DND-41 (cell line): ENCODE data around the gene JPH3.

Experiments used
- ATAC-seq: fragments of 200-7000 bp; cut with Tn5 transposase; 3 replicates; pipeline ENCODE4 v1.9.1; 2021; ENCODE audit warnings: low read depth; ENCODE audit not compliant: insufficient read depth
- DNase-seq: peaks from one replicate; pipeline ENCODE4 v3.0.0-alpha.2; 2020
- H2AFZ ChIP-seq: 2 replicates; pipeline ENCODE4 v1.6.0; 2012; ENCODE audit warnings: low read depth, low read length
- H3K27ac ChIP-seq: 2 replicates; pipeline ENCODE4 v1.5.1; 2012; ENCODE audit warnings: low read length, inconsistent platforms
- H3K27me3 ChIP-seq: fragments of 200-600 bp; sonication (generic); 2 replicates; pipeline ENCODE4 v1.6.0; 2012; ENCODE audit warnings: low read length, mild to moderate bottlenecking, inconsistent platforms; ENCODE audit not compliant: insufficient read depth, poor library complexity
- H3K36me3 ChIP-seq: 2 replicates; pipeline ENCODE4 v1.5.1; 2012; ENCODE audit warnings: low read length, inconsistent platforms; ENCODE audit not compliant: insufficient read depth
- H3K4me1 ChIP-seq: 2 replicates; pipeline ENCODE4 v1.5.1; 2012; ENCODE audit warnings: mild to moderate bottlenecking, low read length; ENCODE audit not compliant: insufficient read depth
- H3K4me2 ChIP-seq: 2 replicates; pipeline ENCODE4 v1.6.0; 2012; ENCODE audit warnings: mild to moderate bottlenecking, moderate library complexity, low read length, inconsistent platforms; ENCODE audit not compliant: insufficient read depth
- H3K4me3 ChIP-seq, 2 experiments: fragments of 200-600 bp in 1 of 2; shearing (Covaris generic) in 1 of 2; 2 replicates each; pipeline ENCODE4 v1.5.1; 2012 to 2016; ENCODE audit warnings: inconsistent platforms in 2 of 2, low read length in 2 of 2, mild to moderate bottlenecking in 2 of 2, low read depth in 1 of 2, moderate library complexity in 1 of 2
- H3K79me2 ChIP-seq: 2 replicates; pipeline ENCODE4 v1.6.0; 2012; ENCODE audit warnings: low read length, inconsistent platforms; ENCODE audit not compliant: insufficient read depth
- H3K9ac ChIP-seq: 2 replicates; pipeline ENCODE4 v1.6.0; 2012; ENCODE audit warnings: low read depth, mild to moderate bottlenecking, inconsistent platforms, low read length, moderate library complexity
- H3K9me3 ChIP-seq: 2 replicates; pipeline ENCODE4 v1.5.1; 2012; ENCODE audit warnings: low read length, moderate library complexity, mild to moderate bottlenecking, inconsistent platforms; ENCODE audit not compliant: insufficient read depth, severe bottlenecking
- H4K20me1 ChIP-seq: 2 replicates; pipeline ENCODE4 v1.6.0; 2012; ENCODE audit warnings: low read length; ENCODE audit not compliant: insufficient read depth
- EZH2 ChIP-seq: IDR thresholded peaks from 3 replicates; pipeline ENCODE4 v1.6.1; 2012; ENCODE audit warnings: borderline replicate concordance, low read depth, mild to moderate bottlenecking, moderate library complexity, low read length, inconsistent platforms; ENCODE audit not compliant: severe bottlenecking
- TF ChIP-seq, protein P1 (sequence below): IDR thresholded peaks from 2 replicates; pipeline ENCODE4 v1.5.1; 2012; ENCODE audit warnings: borderline replicate concordance, low read length, moderate library complexity, mild to moderate bottlenecking; ENCODE audit not compliant: poor library complexity, severe bottlenecking; ENCODE audit errors: extremely low read depth

Gene JPH3

DNA sequence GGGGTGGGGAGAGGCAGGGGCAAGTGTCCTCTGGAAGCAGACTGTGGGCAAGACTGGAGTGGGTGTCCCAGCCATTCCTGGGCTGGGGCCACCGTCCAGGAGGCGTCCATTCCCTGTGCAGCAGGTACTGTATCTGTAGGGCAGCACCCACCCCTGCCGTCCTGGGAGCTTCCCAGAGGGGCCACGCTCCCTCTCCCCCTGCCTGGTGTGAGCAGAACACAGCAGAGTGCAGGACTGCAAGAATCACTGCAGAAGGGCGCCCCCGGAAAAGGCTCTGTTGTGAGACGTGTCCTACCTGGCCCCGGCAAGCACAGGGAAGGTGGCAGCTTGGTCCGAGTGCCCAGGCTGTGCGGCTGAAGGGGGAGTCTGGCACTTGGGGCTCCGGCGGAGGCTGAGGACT is 93.2 kb downstream of the JPH3 start:
- no peak for DNase-seq
- no peak overlapping the region for H3K27ac ChIP-seq
- no peaks in the 10 kb centered on the region for H3K79me2 ChIP-seq
- peaks cover 55% of the 10 kb centered on the region for H3K36me3 ChIP-seq
- TF ChIP-seq, protein P1, sequence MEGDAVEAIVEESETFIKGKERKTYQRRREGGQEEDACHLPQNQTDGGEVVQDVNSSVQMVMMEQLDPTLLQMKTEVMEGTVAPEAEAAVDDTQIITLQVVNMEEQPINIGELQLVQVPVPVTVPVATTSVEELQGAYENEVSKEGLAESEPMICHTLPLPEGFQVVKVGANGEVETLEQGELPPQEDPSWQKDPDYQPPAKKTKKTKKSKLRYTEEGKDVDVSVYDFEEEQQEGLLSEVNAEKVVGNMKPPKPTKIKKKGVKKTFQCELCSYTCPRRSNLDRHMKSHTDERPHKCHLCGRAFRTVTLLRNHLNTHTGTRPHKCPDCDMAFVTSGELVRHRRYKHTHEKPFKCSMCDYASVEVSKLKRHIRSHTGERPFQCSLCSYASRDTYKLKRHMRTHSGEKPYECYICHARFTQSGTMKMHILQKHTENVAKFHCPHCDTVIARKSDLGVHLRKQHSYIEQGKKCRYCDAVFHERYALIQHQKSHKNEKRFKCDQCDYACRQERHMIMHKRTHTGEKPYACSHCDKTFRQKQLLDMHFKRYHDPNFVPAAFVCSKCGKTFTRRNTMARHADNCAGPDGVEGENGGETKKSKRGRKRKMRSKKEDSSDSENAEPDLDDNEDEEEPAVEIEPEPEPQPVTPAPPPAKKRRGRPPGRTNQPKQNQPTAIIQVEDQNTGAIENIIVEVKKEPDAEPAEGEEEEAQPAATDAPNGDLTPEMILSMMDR: no peak
- no peak for TF ChIP-seq EZH2
- H3K9me3 ChIP-seq: no peaks in the 10 kb centered on the region
- no peak overlapping the region for H3K9ac ChIP-seq
- H3K4me3 ChIP-seq: no peak overlapping the region
- H3K4me2 ChIP-seq: no peak overlapping the region
- H4K20me1 ChIP-seq: peaks cover 28% of the 10 kb centered on the region
- H2AFZ ChIP-seq: no peak overlapping the region
- no peaks in the 10 kb centered on the region for H3K4me1 ChIP-seq
- no peak for ATAC-seq
- H3K27me3 ChIP-seq: no peaks in the 10 kb centered on the region

DNA sequence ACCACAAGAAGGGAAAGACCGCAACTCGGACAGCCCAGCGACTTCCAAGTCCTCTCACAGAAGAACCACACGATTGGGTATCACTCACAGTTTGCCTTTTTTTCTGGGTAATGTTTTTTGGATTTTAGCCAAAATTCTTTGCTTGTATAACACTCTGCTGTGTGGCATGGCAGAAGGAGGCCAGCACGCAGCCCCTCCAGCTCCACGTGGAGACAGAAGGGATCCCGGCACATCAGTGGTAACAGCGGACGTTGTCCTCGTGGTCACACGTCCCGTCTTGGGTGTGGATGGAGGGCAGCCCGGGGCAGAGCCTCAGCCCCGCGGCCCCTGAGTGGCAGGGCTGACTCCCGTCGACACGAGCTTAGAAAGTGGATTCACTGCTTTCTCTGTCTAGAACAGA is 94.4 kb downstream of the JPH3 start:
- H3K9ac ChIP-seq: no peak overlapping the region
- no peak overlapping the region for H3K27ac ChIP-seq
- H3K79me2 ChIP-seq: no peaks in the 10 kb centered on the region
- no peak overlapping the region for H3K4me2 ChIP-seq
- TF ChIP-seq, protein P1: no peak
- no peak for TF ChIP-seq EZH2
- no peak for DNase-seq
- H3K4me3 ChIP-seq: no peak overlapping the region
- ATAC-seq: no peak
- no peaks in the 10 kb centered on the region for H3K9me3 ChIP-seq
- H3K36me3 ChIP-seq: peaks cover 67% of the 10 kb centered on the region
- H4K20me1 ChIP-seq: peaks cover 39% of the 10 kb centered on the region
- H3K27me3 ChIP-seq: no peaks in the 10 kb centered on the region
- no peaks in the 10 kb centered on the region for H3K4me1 ChIP-seq
- no peak overlapping the region for H2AFZ ChIP-seq

DNA sequence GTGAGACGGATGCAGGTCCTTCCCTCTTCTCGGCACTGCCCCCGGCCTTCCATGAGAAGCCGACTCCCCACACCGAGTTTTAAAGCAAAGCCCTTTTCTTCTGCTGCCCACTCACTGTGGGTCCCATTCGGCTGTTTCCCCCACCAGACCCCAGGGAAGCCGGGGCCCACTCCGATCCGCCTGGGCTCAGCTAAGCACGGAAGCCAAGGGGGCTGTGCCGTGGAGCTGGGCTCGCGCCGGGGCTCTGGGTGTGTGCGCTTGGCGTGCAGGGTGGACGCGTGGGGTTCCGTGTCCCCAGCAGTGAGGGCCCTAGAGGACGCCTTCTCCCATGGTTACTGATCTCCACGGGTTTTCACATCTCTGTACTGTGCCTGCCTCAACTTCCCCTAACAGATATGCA is 94.9 kb downstream of the JPH3 start:
- TF ChIP-seq EZH2: no peak
- TF ChIP-seq, protein P1: no peak
- Histone ChIP-seq H3K9me3 (no peaks in the 10 kb centered on the region), H4K20me1 (peaks cover 41% of the 10 kb centered on the region), H3K36me3 (peaks cover 72% of the 10 kb centered on the region), H3K4me3 (no peak overlapping the region), H3K27ac (no peak overlapping the region), H3K4me2 (no peak overlapping the region), H2AFZ (no peak overlapping the region), H3K9ac (no peak overlapping the region), H3K27me3 (no peaks in the 10 kb centered on the region), H3K4me1 (no peaks in the 10 kb centered on the region), H3K79me2 (no peaks in the 10 kb centered on the region)
- ATAC-seq (no peak), DNase-seq (no peak)

DNA sequence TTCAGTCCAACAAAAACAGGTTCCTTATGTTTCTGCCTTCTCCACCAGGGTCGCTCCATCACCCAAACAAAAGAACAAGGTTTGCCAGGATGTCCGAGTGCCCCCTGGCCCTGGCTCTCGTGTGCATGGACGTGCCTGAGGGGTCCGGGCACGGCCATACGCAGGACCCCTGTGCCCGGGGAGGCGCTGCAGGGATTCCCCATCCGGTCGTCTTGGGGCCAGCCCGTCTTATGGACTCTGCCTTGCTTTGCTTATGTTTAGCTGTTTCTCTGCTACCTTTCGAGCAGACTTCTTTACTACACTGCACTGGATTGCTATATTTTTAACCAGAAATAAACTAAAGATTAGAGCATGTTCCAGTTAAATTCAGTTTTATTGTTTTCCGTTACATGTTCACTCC is 95.5 kb downstream of the JPH3 start:
- Histone ChIP-seq H3K4me2 (no peak overlapping the region), H3K4me1 (no peaks in the 10 kb centered on the region), H3K27me3 (no peaks in the 10 kb centered on the region), H3K79me2 (no peaks in the 10 kb centered on the region), H3K9ac (no peak overlapping the region), H3K27ac (no peak overlapping the region), H4K20me1 (peaks cover 36% of the 10 kb centered on the region), H3K9me3 (no peaks in the 10 kb centered on the region), H2AFZ (no peak overlapping the region), H3K36me3 (peaks cover 77% of the 10 kb centered on the region), H3K4me3 (no peak overlapping the region)
- no peak for DNase-seq
- ATAC-seq: no peak
- TF ChIP-seq, protein P1: no peak
- no peak for TF ChIP-seq EZH2
